GM12878 (cell line): Measurements from ENCODE around the gene DLG2.

ENCODE experiments used
- CBX5 ChIP-seq: sonication (generic); IDR thresholded peaks from 2 replicates; pipeline ENCODE4 v1.6.1; 2016; ENCODE audit warnings: low read depth, moderate library complexity, mild to moderate bottlenecking, inconsistent platforms
- E4F1 ChIP-seq: fragments of 450-650 bp; IDR thresholded peaks from 2 replicates; pipeline ENCODE4 v1.6.1; 2018; ENCODE audit warnings: borderline replicate concordance, mild to moderate bottlenecking; ENCODE audit not compliant: partially characterized antibody
- EZH2 ChIP-seq: IDR thresholded peaks from 2 replicates; pipeline ENCODE4 v1.6.1; 2012; ENCODE audit warnings: low read depth, mild to moderate bottlenecking, control low read depth, inconsistent platforms, low read length, borderline replicate concordance; ENCODE audit not compliant: control insufficient read depth
- MAX ChIP-seq: IDR thresholded peaks from 2 replicates; pipeline ENCODE4 v1.6.1; 2012; ENCODE audit warnings: low read depth, low read length, improper control_type of control experiment
- MTA3 ChIP-seq: IDR thresholded peaks from 2 replicates; pipeline ENCODE4 v1.6.1; 2012; ENCODE audit warnings: low read length, inconsistent platforms, borderline replicate concordance
- POLR2AphosphoS5 ChIP-seq: IDR thresholded peaks from 2 replicates; pipeline ENCODE4 v1.6.1; 2011; ENCODE audit warnings: mild to moderate bottlenecking, low read length, inconsistent platforms
- RAD21 ChIP-seq: IDR thresholded peaks from 2 replicates; pipeline ENCODE4 v1.6.1; 2011; ENCODE audit warnings: mild to moderate bottlenecking, low read depth, low read length, moderate library complexity; ENCODE audit not compliant: insufficient read depth
- ZBTB11 ChIP-seq: fragments of 450-650 bp; formaldehyde crosslinking; IDR thresholded peaks from 2 replicates; pipeline ENCODE4 v1.5.0; 2022; ENCODE audit warnings: mild to moderate bottlenecking, missing genetic modification characterization
- ZNF24 ChIP-seq: fragments of 450-650 bp; IDR thresholded peaks from 2 replicates; pipeline ENCODE4 v1.6.1; 2017; ENCODE audit warnings: antibody characterized with exemption, mild to moderate bottlenecking

- TF ChIP-seq MTA3 (no peak), MAX (no peak), E4F1 (no peak), ZNF24 (no peak), ZBTB11 (CRISPR knock-in tag) (no peak), POLR2AphosphoS5 (no peak), RAD21 (no peak), CBX5 (no peak), EZH2 (no peak)
Observed at GRCh38 chr11:84853841-84854497, 773.2 kb downstream of the DLG2 start.
